Gastrocnemius medialis (tissue), 4 donors: Measurements from ENCODE around the gene COA3. TPM values are rescaled to one million over a fixed set of nuclear protein-coding genes. Genes with fewer than 3 reads are reported as not detected.

Source experiments
- ATAC-seq, 2 donors: fragments of 150-250 bp; one replicate each; pipeline ENCODE4 v1.9.1; 2016
- DNase-seq, 2 donors: peaks; one replicate each; pipeline ENCODE4 v3.0.0-alpha.2; 2019
- H3K27ac ChIP-seq, 4 donors: fragments of 200-600 bp; sonication (generic); 1 replicate in 1 of 4; 2 replicates in 3 of 4; pipeline ENCODE4 v1.5.1; 2016 to 2018; ENCODE audit warnings: mild to moderate bottlenecking in 2 of 4, moderate library complexity in 1 of 4
- H3K27me3 ChIP-seq, 3 donors: fragments of 200-600 bp; sonication (generic) in 2 of 3; 1 replicate in 1 of 3; 2 replicates in 2 of 3; pipeline versions ENCODE4 v1.5.1 to v1.6.0; 2016 to 2019; ENCODE audit warnings: mild to moderate bottlenecking in 1 of 3, moderate library complexity in 1 of 3
- H3K36me3 ChIP-seq, 2 donors: fragments of 200-600 bp; sonication (generic) in 1 of 2; one replicate each; pipeline ENCODE4 v1.5.1; 2017 to 2018
- H3K4me1 ChIP-seq, 2 donors: fragments of 200-600 bp; sonication (generic) in 1 of 2; one replicate each; pipeline ENCODE4 v1.5.1; 2016 to 2017; ENCODE audit warnings: mild to moderate bottlenecking in 2 of 2
- H3K4me3 ChIP-seq, 4 donors: fragments of 200-600 bp; sonication (generic) in 3 of 4; 1 replicate in 1 of 4; 2 replicates in 3 of 4; pipeline ENCODE4 v1.5.1; 2016 to 2019; ENCODE audit warnings: mild to moderate bottlenecking in 2 of 4
- H3K9me3 ChIP-seq, 3 donors: fragments of 200-600 bp; sonication (generic) in 2 of 3; 1 replicate in 1 of 3; 2 replicates in 2 of 3; pipeline ENCODE4 v1.5.1; 2016 to 2019
- CTCF ChIP-seq, 5 experiments: fragments of 450-650 bp in 3 of 5; fragments of 200-600 bp in 2 of 5; sonication (generic) in 2 of 5; IDR thresholded peaks in 4 of 5; conservative IDR thresholded peaks in 1 of 5; 1 replicate in 4 of 5; 2 replicates in 1 of 5; pipeline ENCODE4 v1.5.1; 2016 to 2019; ENCODE audit warnings: antibody characterized with exemption in 5 of 5, mild to moderate bottlenecking in 3 of 5, moderate library complexity in 3 of 5
- POLR2A ChIP-seq, 2 donors: fragments of 450-650 bp; IDR thresholded peaks; one replicate each; pipeline ENCODE4 v1.6.1; 2017; ENCODE audit warnings: antibody characterized with exemption in 2 of 2, mild to moderate bottlenecking in 2 of 2, moderate library complexity in 2 of 2
- in situ Hi-C, 4 donors: fragments of 200-750 bp; cut with MboI; loops; one replicate each; pipeline versions ENCODE4 v1.15.0 to v1.8.0; 2017; ENCODE audit warnings: low sequenced_read_pairs in 4 of 4
- intact Hi-C: fragments of 100-400 bp; cut with DNase I; formaldehyde crosslinking; loops from one replicate; pipeline ENCODE4 v1.15.1; 2023; ENCODE audit warnings: low total_unique reads
- total RNA-seq, 4 donors: library from RNA; depleted of rRNA; stranded (reverse); fragments of >200 nt; gene quantifications; one replicate each; pipeline versions ENCODE4 v1.1.0 to v1.2.3, GENCODE V29; 2016

Gene COA3
- total RNA-seq, 4 donors from 2014 or later, result 76.2 to 104 (median 86.8) TPM

GRCh38 chr17:42798011-42798382 is 507 bp downstream of the COA3 start:
- Histone ChIP-seq H3K4me3 (peak overlapping the region; percentile 78 to 94 (median 87)), H3K4me1 (peaks cover 17 to 18% of the 10 kb centered on the region in 2 donors), H3K27me3 (no peaks in the 10 kb centered on the region), H3K36me3 (peaks cover 0 to 5% of the 10 kb centered on the region in 2 donors), H3K27ac (peak overlapping the region; percentile 85 to 95 (median 86)), H3K9me3 (no peaks in the 10 kb centered on the region)
- ATAC-seq (no peak), DNase-seq (no peak)
- in situ Hi-C loops (no loop called here), intact Hi-C loops (loop anchor here (1.0 kb wide), 1 partner anchor 25 kb away; the partner anchor contains the start of gene VPS25)
- no peak for TF ChIP-seq POLR2A (IDR thresholded peaks at IDR 0.05)
- TF ChIP-seq CTCF (IDR thresholded peaks at IDR 0.05 in 4 of 5, conservative IDR thresholded peaks at IDR 0.05 in 1 of 5), result no peak

GRCh38 chr17:42797067-42798007 is 1.2 kb downstream of the COA3 start:
- no peak for TF ChIP-seq POLR2A (IDR thresholded peaks at IDR 0.05)
- TF ChIP-seq CTCF (IDR thresholded peaks at IDR 0.05 in 4 of 5, conservative IDR thresholded peaks at IDR 0.05 in 1 of 5), result no peak
- H3K36me3 ChIP-seq, result peaks cover 0 to 5% of the 10 kb centered on the region in 2 donors
- in situ Hi-C loops (no loop called here), intact Hi-C loops (loop anchor here (1.0 kb wide), 1 partner anchor 24 kb away; the partner anchor contains the start of gene VPS25)
- peaks cover 17 to 18% of the 10 kb centered on the region in 2 donors for H3K4me1 ChIP-seq
- H3K4me3 ChIP-seq, result peak overlapping the region; percentile 78 to 94 (median 87)
- peak overlapping the region; percentile 85 to 95 (median 86) for H3K27ac ChIP-seq
- ATAC-seq (no peak), DNase-seq (no peak)
- no peaks in the 10 kb centered on the region for H3K9me3 ChIP-seq
- H3K27me3 ChIP-seq, result no peaks in the 10 kb centered on the region

GRCh38 chr17:42796066-42796758 is 2.3 kb downstream of the COA3 start:
- Histone ChIP-seq H3K36me3 (peaks cover 0 to 5% of the 10 kb centered on the region in 2 donors), H3K27me3 (no peaks in the 10 kb centered on the region), H3K9me3 (no peaks in the 10 kb centered on the region), H3K4me3 (no peak overlapping the region), H3K27ac (no peak overlapping the region), H3K4me1 (peaks cover 17 to 18% of the 10 kb centered on the region in 2 donors)
- in situ Hi-C loops (no loop called here), intact Hi-C loops (no loop called here)
- no peak for DNase-seq
- no peak for ATAC-seq
- TF ChIP-seq POLR2A (IDR thresholded peaks at IDR 0.05), result no peak
- no peak for TF ChIP-seq CTCF (IDR thresholded peaks at IDR 0.05 in 4 of 5, conservative IDR thresholded peaks at IDR 0.05 in 1 of 5)

GRCh38 chr17:42795465-42795864 is 3.0 kb downstream of the COA3 start:
- no peak overlapping the region for H3K4me3 ChIP-seq
- H3K36me3 ChIP-seq, result peaks cover 0 to 5% of the 10 kb centered on the region in 2 donors
- peaks cover 17 to 18% of the 10 kb centered on the region in 2 donors for H3K4me1 ChIP-seq
- no peak for DNase-seq
- ATAC-seq, result no peak
- no peak overlapping the region for H3K27ac ChIP-seq
- TF ChIP-seq CTCF (IDR thresholded peaks at IDR 0.05 in 4 of 5, conservative IDR thresholded peaks at IDR 0.05 in 1 of 5) (no peak), POLR2A (IDR thresholded peaks at IDR 0.05) (no peak)
- no peaks in the 10 kb centered on the region for H3K27me3 ChIP-seq
- in situ Hi-C loops, result no loop called here
- H3K9me3 ChIP-seq, result no peaks in the 10 kb centered on the region
- intact Hi-C loops, result no loop called here
